ENCODE measurements around the gene TIMMDC1.
"Not testable (repeated sequence)": the region's sequence is repeated elsewhere in the genome, so short reads cannot be mapped to it uniquely, and the experiment has no call there.

TIMMDC1 gene

GRCh38 chr3:119557192-119557876 lies 59.0 kb downstream of the TIMMDC1 start:
- no peak for DNase-seq (ENCODE audit: low read depth)

DNA sequence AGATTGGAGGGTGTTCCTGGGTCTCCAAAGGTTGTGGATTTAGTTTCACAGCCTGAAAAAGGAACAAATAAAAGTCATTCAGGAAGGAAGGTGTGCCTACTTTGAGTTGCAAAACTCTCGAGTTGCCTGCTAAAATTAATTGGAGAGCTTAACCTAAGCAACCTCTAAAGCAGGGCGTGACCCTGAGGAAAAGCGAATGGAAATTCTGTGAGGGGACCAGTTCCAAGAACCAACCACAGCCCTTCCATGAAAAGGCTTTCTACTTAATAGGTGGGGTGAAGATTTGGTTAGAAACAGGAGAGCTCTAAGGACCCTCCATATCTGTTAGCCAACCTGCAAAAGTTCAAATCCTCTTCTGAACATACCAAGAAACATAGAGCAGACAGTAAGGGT lies 59.5 kb downstream of the TIMMDC1 start:
- DNase-seq (ENCODE audit: low read depth) = no peak

- DNase-seq (ENCODE audit: low read depth) = no peak
These were observed 60.4 kb downstream of the TIMMDC1 start for GRCh38 chr3:119558626-119559317.

- DNase-seq (ENCODE audit: low read depth) = no peak
These were observed 61.2 kb downstream of the TIMMDC1 start, which contains the start of gene CD80 for GRCh38 chr3:119559441-119559963. Gene CD80, minus strand, starts transcription at chr3:119559614. Its CDS starts 1,886 bp downstream, at chr3:119557728.

DNA sequence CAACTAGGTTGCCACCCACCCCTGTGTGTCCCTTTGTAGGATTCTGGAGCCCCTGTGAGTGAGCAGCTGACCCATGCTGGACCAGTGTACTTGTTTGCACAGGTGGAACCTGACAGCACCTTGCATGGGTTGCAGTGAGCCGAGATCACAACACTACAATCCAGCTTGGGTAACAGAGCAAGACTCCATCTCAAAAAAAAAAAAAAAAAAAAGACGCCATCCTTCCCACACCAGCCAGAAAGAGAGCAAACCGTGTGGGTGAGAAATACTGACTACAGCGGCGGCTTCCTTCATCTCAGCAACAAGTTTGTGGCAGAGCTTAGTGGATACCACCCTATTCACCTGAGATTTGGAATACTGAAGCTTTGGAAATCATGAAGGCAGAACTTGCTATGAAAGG lies 61.8 kb downstream of the TIMMDC1 start:
- no peak for DNase-seq (ENCODE audit: low read depth)

DNA sequence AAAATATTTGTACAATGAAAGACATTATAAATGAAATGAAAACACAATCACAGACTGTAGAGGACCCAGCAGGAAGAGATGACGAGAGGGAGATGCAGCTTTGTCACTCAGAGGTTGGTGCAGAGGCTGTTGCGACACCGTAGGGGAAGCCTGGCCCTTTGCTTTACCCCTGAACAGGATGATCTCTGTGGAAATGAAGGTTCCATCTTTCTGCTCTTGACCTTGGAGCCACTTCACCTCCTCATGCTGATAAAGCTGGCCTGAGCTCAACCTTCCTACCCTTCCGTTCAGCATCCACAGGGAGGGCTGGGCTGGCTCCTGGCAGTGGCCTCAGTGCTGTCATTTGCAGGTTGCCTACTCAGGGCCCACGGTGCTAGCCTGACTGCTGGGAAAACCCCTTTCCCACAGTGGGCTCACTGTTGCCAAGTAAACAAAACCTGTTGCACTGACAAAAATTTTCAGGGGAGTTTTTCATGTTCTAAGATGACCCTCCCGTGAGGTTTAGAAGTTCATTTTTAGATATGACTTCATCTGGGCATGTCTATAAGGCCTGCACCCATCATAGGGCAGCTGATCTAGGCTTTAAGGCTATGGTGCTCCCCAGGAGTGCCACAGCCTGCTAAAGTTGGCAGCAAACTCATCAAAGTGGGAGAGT lies 64.1 kb downstream of the TIMMDC1 start:
- no peak for DNase-seq (ENCODE audit: low read depth)

GRCh38 chr3:119563334-119563733 lies 65.0 kb downstream of the TIMMDC1 start:
- not testable (repeated sequence) for DNase-seq (ENCODE audit: low read depth)

DNA sequence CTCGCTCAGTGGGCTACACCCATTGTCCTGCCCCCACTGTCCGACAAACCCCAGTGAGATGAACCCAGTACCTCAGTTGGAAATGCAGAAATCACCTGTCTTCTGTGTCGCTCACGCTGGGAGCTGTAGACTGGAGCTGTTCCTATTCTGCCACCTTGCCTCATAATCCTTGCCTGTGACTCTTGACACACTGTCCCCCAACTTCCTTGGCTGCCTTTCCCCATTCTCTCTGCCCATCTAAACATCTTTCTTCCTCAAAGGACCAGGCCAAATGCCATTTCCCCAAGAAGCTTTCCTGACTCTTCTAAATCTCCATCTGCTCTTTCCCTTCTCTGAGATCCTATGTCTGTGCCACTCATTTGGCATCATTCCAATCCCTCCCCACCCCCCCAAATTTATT lies 70.8 kb downstream of the TIMMDC1 start:
- DNase-seq (ENCODE audit: low read depth) = no peak

- DNase-seq (ENCODE audit: low read depth) = no peak
These were observed 71.9 kb downstream of the TIMMDC1 start for GRCh38 chr3:119570229-119570628.

DNA sequence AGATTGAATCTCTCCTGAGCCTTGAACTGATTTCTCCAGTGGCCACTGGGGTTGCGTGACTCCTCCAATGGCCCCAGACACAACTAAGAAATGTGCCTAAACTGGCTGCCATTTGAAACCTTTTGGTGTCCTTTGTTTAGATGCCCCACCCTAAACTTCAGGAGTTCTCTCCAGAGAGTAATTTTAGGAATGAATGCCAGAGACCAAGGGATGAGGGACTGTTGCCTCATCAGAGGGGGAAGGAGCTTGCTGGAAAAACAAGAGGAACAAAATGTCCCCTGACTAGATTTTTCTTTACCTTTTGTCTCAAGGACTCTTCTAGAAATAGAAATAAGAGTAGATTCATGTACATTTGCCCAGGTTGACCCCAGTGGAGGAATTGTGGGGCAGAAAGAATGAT lies 72.9 kb downstream of the TIMMDC1 start:
- no peak for DNase-seq (ENCODE audit: low read depth)

DNA sequence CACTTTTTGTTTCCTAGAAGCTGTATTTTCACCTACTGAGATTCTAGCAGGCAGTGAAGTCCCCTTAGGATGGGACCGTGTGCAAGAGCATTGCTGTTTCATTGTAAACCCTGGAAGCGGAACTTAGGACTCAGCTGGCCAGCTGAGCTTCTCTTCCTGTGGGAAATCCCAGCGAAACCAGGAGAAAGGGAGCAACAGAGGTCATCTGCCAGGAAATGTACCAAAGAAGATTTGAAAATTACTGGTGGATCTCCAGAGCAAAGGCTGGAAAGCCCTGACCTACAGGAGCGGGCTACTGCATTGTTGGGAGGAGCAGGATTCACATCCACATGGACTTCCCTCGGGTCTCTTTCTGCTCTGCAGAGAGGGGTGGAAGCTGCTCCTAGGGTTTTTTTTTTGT lies 73.3 kb downstream of the TIMMDC1 start:
- DNase-seq (ENCODE audit: low read depth) = no peak
